HCEC 1CT (cell line): Measurements from ENCODE around the gene SRD5A3.

Experiments used
- DNase-seq: peaks from one replicate; pipeline ENCODE4 v3.0.0-alpha.2; 2017

The SRD5A3 gene

DNA sequence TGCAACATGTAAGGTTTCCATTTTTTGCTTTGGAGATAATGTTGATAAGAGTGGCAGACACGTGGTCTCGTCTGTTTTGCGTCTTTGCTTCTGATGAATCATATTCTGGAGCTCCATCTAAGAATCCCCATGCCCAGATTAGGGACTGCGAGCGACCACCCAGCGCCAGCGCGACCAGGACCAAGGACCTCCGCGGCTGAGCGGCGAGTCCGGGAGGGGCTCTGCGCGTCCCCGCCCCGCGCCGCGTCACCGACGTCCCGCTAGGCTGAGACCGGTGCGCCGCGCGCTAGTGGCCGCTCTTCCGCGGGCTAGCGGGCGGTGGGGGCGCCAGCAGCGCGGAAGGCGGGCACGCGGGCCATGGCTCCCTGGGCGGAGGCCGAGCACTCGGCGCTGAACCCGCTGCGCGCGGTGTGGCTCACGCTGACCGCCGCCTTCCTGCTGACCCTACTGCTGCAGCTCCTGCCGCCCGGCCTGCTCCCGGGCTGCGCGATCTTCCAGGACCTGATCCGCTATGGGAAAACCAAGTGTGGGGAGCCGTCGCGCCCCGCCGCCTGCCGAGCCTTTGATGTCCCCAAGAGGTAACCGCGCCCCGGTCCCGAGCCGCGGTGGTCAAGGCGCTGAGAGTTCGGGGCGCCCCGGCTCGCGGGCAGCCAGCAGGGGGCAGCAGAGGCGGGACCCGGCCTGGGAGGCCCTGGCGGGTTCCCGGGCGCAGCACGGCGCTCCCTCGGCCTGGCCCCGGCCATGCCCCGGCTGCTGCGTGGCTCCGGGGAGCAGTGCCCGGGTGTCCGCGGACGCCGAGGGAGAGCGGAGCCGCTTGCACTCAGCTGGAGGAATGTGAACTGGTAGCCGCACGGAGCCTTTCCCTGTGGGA lies at the start of gene SRD5A3:
SRD5A3 (plus strand) TSS at position 263 of the 871 bp plus-strand sequence; CDS start at position 358, 95 bp downstream.
- DNase-seq = peak; percentile 78

- DNase-seq = no peak
These were observed 48.7 kb upstream of the SRD5A3 start for GRCh38 chr4:55297346-55297745.

- DNase-seq = peak; percentile 49
These were observed 42.3 kb upstream of the SRD5A3 start for GRCh38 chr4:55303760-55304165.

- DNase-seq = no peak
These were observed 41.7 kb upstream of the SRD5A3 start for GRCh38 chr4:55304303-55304702.

- no peak for DNase-seq
These were observed 38.0 kb upstream of the SRD5A3 start for GRCh38 chr4:55308071-55308470.

- DNase-seq = peak; percentile 31
These were observed 34.1 kb upstream of the SRD5A3 start for GRCh38 chr4:55311792-55312488.

DNA sequence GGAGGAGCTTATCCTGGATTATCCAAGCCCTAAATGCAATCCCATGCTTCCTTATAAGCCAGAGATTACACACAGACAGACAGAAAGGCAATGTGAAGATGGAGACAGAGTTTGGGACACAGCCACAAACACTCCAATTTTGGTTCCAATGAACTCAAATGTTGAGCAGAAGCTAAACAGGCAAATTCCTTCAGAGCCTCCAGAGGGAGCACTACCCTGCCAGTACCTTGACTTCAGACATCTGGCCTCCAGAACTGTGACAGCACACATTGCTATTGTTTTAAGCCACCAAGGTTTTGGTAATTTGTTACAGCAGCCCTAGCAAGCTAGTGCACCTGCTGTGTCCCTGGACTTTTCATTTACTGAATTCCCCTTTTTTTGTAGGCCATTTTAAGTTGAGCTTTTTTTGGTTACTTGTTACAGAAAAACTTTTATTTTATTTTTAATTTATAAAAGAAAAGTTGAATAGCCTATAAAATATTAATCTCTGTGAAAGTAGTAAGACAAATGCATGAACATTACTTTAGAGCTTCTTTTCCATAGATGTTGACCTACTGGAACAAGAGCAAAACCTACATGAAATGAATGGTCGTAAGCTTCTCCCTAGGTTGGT lies 33.4 kb upstream of the SRD5A3 start:
- DNase-seq = peak; percentile 51

DNA sequence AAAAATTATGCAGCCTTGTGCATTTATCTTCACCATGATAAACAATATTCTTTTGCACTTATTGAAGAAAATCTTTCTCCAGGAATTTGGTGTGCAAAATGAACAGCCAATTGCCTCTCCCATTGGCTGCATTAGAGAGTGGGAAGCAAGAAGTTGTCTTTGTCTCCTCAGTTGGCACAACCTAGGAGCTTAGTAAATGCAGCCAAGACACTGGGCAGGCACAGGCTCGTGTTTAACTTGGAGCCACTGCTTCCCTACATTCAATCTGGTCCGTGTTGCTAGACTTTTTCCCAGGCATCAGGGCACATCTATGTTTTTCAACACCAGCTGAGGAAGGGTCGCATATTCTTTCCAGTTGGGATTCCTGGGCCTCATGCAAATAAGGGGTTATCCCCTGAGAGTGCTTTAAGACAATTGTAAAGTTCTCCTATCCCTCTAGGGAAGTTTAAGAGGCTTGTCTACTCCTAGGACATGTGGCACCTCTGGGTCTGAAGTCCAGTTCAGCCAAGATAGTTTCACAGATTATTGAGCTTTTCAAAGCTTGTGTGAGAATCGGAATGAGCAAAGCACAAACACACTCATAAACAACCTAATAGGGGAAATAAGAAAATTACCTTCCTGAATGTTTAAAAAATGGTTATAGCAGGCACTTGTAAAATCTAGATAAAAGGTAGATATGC lies 31.8 kb upstream of the SRD5A3 start:
- no peak for DNase-seq

DNA sequence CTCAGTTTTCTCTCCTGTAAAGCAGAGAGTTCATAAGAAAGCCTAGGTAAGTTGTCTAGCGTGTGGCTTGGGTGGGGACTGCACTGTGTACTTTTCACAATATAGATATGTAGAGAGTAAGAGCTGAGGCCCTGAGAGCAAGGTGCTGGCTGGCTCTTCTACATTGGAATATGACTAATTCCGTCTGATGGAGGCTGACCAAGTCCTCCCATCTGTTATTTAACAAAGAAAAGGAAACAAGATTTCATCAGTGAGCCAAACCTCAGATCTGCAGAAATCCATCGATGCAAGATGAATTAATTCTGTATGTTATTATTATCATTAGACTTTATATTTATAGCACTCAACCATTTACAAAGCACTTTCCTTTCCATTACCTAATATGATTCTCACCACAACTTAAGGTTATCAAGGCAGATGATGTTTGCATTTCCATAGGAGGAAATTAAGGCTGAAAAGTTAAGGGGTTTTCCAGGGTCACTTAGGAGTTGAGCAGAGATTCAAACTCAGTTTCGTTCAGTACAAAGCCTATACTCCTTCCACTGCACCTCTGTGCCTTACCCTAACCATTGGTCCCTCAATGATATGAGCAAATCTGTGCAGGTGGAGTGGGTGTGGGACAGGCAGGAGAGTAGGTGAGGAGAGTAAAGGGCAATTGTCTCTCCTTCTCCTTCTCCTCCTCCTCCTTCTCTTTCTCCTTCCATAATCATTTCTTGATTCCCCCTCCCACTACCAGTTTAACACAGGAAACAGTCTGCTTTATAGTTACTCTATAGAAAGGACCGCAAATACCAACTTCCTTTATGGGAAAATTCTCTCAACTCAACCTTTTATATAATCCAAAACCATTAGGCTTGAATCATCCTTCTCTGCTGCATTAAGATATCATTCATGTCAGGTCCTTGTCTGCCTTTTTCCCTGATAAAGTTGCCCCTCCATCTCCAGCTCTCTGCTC lies 27.6 kb upstream of the SRD5A3 start:
- DNase-seq = no peak

DNA sequence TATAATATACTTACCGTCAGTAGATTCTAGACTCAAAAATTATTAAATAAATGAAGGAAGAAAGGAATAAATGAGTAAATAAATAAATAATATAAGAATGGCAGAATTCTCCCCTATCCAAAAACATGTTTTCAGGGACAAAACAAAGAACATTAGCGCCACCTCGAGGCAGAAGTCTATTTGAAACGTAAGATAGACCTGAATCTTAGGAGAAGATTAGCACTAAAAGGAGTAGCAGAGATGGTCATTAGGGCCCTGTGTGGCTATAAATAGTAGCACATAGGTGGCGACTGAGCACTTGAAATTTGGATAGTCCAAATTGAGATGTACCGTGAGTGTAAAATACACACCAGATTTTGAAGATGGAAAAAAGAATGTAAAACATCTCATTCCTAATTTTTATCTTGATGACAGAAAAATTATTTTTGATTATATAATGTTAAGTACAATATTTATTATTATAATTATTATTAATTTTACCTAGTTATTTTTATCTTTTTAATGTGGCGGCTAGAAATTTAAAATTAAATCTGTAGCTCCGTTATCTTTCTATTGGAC lies 24.3 kb upstream of the SRD5A3 start:
- DNase-seq = peak; percentile 59

GRCh38 chr4:55323375-55323774 lies 22.7 kb upstream of the SRD5A3 start:
- no peak for DNase-seq

- no peak for DNase-seq
These were observed 19.4 kb upstream of the SRD5A3 start for GRCh38 chr4:55326629-55327028.

GRCh38 chr4:55329012-55329411 lies 17.0 kb upstream of the SRD5A3 start:
- no peak for DNase-seq

DNA sequence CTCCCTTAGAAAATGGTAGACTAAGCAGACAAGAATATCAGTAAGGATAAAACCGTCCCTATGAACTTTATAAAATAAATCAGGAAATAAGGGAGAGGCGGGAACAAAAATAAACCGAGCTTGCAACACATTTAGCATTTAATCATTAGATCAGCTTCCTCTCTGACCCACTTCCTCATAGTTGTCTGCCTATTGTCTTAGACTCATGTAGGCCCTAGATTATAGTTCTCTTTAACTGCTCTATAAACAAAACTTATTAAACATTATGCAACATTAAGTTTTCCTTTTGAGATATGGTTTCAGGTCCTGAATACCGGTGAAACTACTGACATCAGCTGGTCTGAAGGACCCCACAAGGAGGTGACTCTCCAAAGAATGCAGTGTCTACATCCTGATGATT lies 15.8 kb upstream of the SRD5A3 start:
- DNase-seq = peak; percentile 5

DNA sequence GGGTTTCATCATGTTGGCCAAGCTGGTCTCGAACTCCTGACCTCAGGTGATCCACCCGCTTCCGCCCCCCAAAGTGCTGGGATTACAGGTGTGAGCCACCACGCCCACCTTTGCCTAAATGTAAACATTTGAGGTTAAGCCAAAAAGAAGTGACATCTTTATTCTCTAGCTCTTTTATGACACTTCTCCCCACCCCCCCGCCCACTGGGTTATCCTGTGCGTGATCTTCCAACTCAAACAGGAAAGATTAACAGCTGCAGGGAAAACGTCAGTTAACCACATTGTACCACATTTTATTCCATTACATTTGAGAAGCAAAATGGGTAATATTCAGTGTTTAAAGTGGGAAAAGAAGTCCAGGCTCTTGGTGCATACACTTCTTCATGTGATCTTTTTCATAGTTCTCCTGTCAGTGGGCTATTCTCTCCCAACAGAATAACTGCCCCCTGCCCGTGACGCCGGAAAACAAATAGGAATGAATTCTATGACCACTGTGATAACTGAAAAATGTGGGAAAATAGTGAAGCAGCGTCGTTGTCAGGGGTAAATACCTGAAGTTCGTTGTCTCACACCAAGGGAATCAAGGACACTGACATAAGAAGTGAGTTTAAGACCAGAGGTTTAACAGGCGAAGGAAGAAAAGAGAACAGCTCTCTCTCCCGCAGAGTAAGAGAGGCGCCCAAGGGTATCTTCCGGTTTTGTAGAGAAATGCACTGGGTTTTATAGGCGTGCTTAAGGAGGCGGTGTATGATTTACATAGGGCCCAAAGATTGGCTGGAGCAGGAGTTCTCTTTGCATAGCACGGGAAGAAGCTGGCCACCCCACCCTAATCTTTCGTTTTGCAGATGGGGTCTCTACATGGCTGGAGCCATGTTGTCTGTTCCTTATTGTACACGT lies 9.7 kb upstream of the SRD5A3 start:
- no peak for DNase-seq

- no peak for DNase-seq
These were observed 8.1 kb upstream of the SRD5A3 start for GRCh38 chr4:55337944-55338343.

DNA sequence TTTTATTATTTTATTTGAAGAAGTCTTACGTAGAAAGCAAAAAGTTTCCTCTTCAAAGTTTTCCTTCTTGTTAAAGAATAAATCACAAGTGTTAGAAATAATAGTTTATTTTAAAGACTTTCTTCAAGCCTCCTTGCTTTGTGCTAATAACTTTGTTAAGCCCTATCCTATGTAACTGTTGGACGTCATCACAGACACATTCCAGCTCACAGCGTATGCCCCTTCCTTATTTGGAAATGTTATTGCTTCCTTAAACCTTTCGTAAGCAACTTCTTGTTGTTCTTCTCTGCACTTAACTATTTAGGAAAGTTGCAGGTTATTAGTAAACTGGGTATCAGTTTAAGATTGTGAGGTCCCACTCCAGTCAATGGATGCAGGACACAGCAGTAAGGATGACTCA lies 7.6 kb upstream of the SRD5A3 start:
- no peak for DNase-seq

DNA sequence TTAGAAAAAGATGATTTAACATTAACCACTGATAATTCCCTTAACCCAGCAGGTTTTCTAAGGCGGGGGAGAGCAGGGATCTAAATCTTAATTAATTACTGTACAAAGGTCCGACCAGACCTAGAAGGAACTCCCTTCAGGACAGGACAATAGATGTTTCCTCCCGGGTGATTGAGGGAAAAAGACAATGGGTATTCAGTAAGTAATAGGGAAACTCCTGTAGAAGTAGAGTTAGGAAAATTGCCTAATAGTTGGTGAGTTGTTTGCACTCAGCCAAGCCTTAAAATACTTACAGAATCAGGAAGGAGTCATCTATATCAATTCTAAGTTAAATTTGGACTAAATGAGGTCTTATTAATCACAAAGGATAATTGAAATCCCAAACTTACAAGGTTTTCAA lies 5.8 kb upstream of the SRD5A3 start:
- DNase-seq = no peak

DNA sequence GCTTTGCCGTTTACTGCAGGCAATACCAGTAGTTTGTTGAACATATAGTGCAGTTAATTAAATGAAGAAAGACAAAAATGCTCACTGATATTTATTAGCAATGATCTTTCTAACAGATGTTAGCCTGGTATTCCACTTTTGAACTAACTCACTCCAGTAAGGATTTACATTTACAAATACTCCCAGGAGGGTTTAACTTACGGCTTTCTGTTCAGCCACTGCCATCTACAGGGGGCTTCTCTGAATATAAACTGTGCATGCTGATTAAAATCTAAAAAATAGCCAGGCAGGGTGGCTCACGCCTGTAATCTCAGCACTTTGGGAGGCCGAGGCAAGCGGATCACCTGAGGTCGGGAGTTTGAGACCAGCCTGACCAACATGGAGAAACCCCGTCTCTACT lies 2.2 kb upstream of the SRD5A3 start:
- DNase-seq = no peak

DNA sequence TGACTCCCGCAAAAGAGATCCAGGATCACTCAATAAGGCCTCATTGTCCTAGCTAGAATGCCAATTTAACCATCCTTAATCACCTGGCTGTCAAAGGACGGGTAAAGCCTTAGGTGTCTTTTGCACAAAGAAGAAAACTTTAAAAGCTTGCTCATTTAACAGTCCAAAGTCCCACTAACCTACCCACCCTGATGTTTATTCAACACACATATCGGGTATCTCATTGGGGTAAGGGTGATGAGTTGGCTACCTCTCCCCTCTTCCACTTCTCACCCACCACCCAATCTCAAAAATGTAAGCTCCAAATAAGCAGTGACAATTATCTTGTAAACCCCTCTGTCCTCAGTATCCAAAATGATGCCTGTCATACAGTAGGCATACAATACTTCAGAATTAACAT lies 988 bp upstream of the SRD5A3 start:
- no peak for DNase-seq

DNA sequence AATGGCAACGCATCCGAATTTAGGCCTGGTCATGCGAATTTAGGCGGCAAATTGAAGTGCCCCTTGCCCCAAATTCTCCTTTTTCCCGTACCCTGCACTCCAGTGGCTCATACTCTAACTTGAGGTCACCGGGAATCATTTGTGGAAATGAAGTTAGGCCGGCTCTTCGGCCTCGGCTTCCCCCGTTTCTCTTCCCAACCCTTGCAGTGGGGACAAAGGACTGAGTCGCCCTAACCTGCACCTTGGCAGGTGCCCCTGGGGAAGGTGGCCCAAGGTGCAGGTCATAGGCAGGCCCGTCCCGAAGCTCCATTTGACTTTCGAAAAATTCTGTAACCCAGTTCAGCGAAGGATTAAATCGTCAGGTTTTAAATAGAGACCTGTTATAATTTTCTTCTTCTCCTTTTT lies 811 bp downstream of the SRD5A3 start:
- DNase-seq = no peak
